Measurements from ENCODE around the gene PIANP.
A peak's percentile ranks its signal among the peaks of the same experiment; 100 is the strongest.

Gene PIANP

GRCh38 chr12:6684609-6685008, 16.0 kb downstream of the PIANP start:
- H3K27me3 ChIP-seq (ENCODE audit: control insufficient read depth, low read length): no peaks in the 10 kb centered on the region
- TF ChIP-seq EZH2phosphoT487 (IDR thresholded peaks at IDR 0.05; ENCODE audit: borderline replicate concordance, low read length) (no peak), CTCF (IDR thresholded peaks at IDR 0.05; ENCODE audit: low read depth, low read length, poor library complexity, severe bottlenecking) (peak; percentile 84)
- H3F3A ChIP-seq (ENCODE audit: control insufficient read depth, insufficient read depth): peaks cover 11% of the 10 kb centered on the region
- no peak overlapping the region for H3K27ac ChIP-seq (ENCODE audit: low read depth, low read length)
- H3K9me2 ChIP-seq (replicated peaks; ENCODE audit: control insufficient read depth, low read length): no peaks in the 10 kb centered on the region
- H3K4me3 ChIP-seq (ENCODE audit: low read length): no peak overlapping the region
- H3K79me2 ChIP-seq (ENCODE audit: control insufficient read depth, low read length): peaks cover 95% of the 10 kb centered on the region
- H3K36me3 ChIP-seq (ENCODE audit: control insufficient read depth, low read length): peaks cover 72% of the 10 kb centered on the region
- H3K4me2 ChIP-seq (ENCODE audit: low read length): no peak overlapping the region
- peaks cover 7% of the 10 kb centered on the region for H4K20me1 ChIP-seq (ENCODE audit: control insufficient read depth, insufficient read depth, low read depth, low read length)
- peaks cover 45% of the 10 kb centered on the region for H3K4me1 ChIP-seq (ENCODE audit: control insufficient read depth, low read length)
- H3K9me3 ChIP-seq (ENCODE audit: control insufficient read depth, insufficient read depth, low read length): no peaks in the 10 kb centered on the region

- no peaks in the 10 kb centered on the region for H3F3A ChIP-seq (ENCODE audit: control insufficient read depth, insufficient read depth)
- H3K79me2 ChIP-seq (ENCODE audit: control insufficient read depth, low read length): peaks cover 44% of the 10 kb centered on the region
- H3K36me3 ChIP-seq (ENCODE audit: control insufficient read depth, low read length): peaks cover 93% of the 10 kb centered on the region
These were observed 23.7 kb downstream of the PIANP start for GRCh38 chr12:6676962-6677361.

GRCh38 chr12:6672143-6672542, 28.5 kb downstream of the PIANP start:
- H3K9me3 ChIP-seq (ENCODE audit: control insufficient read depth, insufficient read depth, low read length): no peaks in the 10 kb centered on the region
- no peaks in the 10 kb centered on the region for H3K27me3 ChIP-seq (ENCODE audit: control insufficient read depth, low read length)
- H3K27ac ChIP-seq (ENCODE audit: low read depth, low read length): no peak overlapping the region
- no peaks in the 10 kb centered on the region for H4K20me1 ChIP-seq (ENCODE audit: control insufficient read depth, insufficient read depth, low read depth, low read length)
- peaks cover 100% of the 10 kb centered on the region for H3K36me3 ChIP-seq (ENCODE audit: control insufficient read depth, low read length)
- H3K79me2 ChIP-seq (ENCODE audit: control insufficient read depth, low read length): peaks cover 10% of the 10 kb centered on the region
- H3K4me2 ChIP-seq (ENCODE audit: low read length): no peak overlapping the region
- no peaks in the 10 kb centered on the region for H3K9me2 ChIP-seq (replicated peaks; ENCODE audit: control insufficient read depth, low read length)
- no peak overlapping the region for H3K4me3 ChIP-seq (ENCODE audit: low read length)
- H3F3A ChIP-seq (ENCODE audit: control insufficient read depth, insufficient read depth): peaks cover 4% of the 10 kb centered on the region
- H3K4me1 ChIP-seq (ENCODE audit: control insufficient read depth, low read length): peaks cover under 1% of the 10 kb centered on the region; the same call in 1 of the 2 replicates
- TF ChIP-seq CTCF (IDR thresholded peaks at IDR 0.05; ENCODE audit: low read depth, low read length, poor library complexity, severe bottlenecking): no peak
- TF ChIP-seq EZH2phosphoT487 (IDR thresholded peaks at IDR 0.05; ENCODE audit: borderline replicate concordance, low read length): no peak

More at GRCh38 chr12:6676962-6677361, 23.7 kb downstream of the PIANP start:
- Histone ChIP-seq H4K20me1 (ENCODE audit: control insufficient read depth, insufficient read depth, low read depth, low read length) (no peaks in the 10 kb centered on the region), H3K9me3 (ENCODE audit: control insufficient read depth, insufficient read depth, low read length) (no peaks in the 10 kb centered on the region), H3K4me2 (ENCODE audit: low read length) (no peak overlapping the region), H3K4me1 (ENCODE audit: control insufficient read depth, low read length) (peaks cover 17% of the 10 kb centered on the region), H3K9me2 (replicated peaks; ENCODE audit: control insufficient read depth, low read length) (no peaks in the 10 kb centered on the region), H3K27ac (ENCODE audit: low read depth, low read length) (no peak overlapping the region), H3K4me3 (ENCODE audit: low read length) (no peak overlapping the region), H3K27me3 (ENCODE audit: control insufficient read depth, low read length) (no peaks in the 10 kb centered on the region)
- no peak for TF ChIP-seq EZH2phosphoT487 (IDR thresholded peaks at IDR 0.05; ENCODE audit: borderline replicate concordance, low read length)
- no peak for TF ChIP-seq CTCF (IDR thresholded peaks at IDR 0.05; ENCODE audit: low read depth, low read length, poor library complexity, severe bottlenecking)
